ENCODE results near the gene SEMA3D.

Gene SEMA3D

GRCh38 chr7:84946549-84946948 lies 240.3 kb downstream of the SEMA3D start:
- Histone ChIP-seq H3K9ac (no peak overlapping the region), H3K4me2 (ENCODE audit: low read length) (no peak overlapping the region), H3K4me3 (ENCODE audit: low read depth, low read length) (no peak overlapping the region), H3K4me1 (no peaks in the 10 kb centered on the region), H2AFZ (no peak overlapping the region), H3K9me3 (ENCODE audit: control insufficient read depth, low read length) (no peaks in the 10 kb centered on the region), H3K36me3 (ENCODE audit: control insufficient read depth, insufficient read depth, low read length) (no peaks in the 10 kb centered on the region), H3K79me2 (no peaks in the 10 kb centered on the region), H3K27ac (no peak overlapping the region), H3K27me3 (ENCODE audit: control insufficient read depth, insufficient read depth, low read length) (no peaks in the 10 kb centered on the region)
- TF ChIP-seq CTCF (IDR thresholded peaks at IDR 0.05), result no peak
